ENCODE results near the gene TMEM232.

- TF ChIP-seq REST (IDR thresholded peaks at IDR 0.05; ENCODE audit: insufficient read depth in 1 of 2, low read depth in 2 of 2, low read length in 1 of 2) (no peak), SIN3A (IDR thresholded peaks at IDR 0.05; ENCODE audit: borderline replicate concordance, insufficient read depth, low read depth, low read length) (no peak), CTCF (IDR thresholded peaks at IDR 0.05) (no peak), POLR2AphosphoS5 (IDR thresholded peaks at IDR 0.05; ENCODE audit: low read depth, low read length) (no peak)
Observed at GRCh38 chr5:110442856-110443255, 283.6 kb downstream of the TMEM232 start.

All from Panc1 (cell line).